HepG2 (cell line): Measurements from ENCODE around the gene PCDH11X. TPM values are rescaled to one million over a fixed set of nuclear protein-coding genes. Genes with fewer than 3 reads are reported as not detected.
"Not testable (repeated sequence)": the region's sequence is repeated elsewhere in the genome, so short reads cannot be mapped to it uniquely, and the experiment has no call there.

Experiments
- ATAC-seq: fragments of 200-7000 bp; cut with Tn5 transposase; 3 replicates; pipeline ENCODE4 v1.9.1; 2020; ENCODE audit warnings: mild to moderate bottlenecking, moderate library complexity
- BruUV-seq: library from RNA; stranded (reverse); fragments of 400-500 nt; replicated peaks from 2 replicates; lab custom pipeline; 2021; lab: Mats Ljungman, UMichigan
- CTCF ChIA-PET: fragments of 300-600 bp; formaldehyde crosslinking; extraction: SDS; loops from one replicate; lab custom pipeline; 2021; ENCODE audit warnings: low total read pairs, inconsistent platforms, low intra/inter-chr PET ratio; lab: Yijun Ruan, JAX
- POLR2A ChIA-PET: fragments of 350-600 bp; sonication (Branson Sonifier 250); formaldehyde crosslinking; loops from one replicate; lab custom pipeline; 2020; ENCODE audit warnings: antibody characterized with exemption, inconsistent platforms; lab: Yijun Ruan, JAX
- DNase-seq: peaks from one replicate; pipeline ENCODE4 v3.0.0-alpha.2; 2015; ENCODE audit warnings: low spot score
- FAIRE-seq: peaks from 3 replicates; lab custom pipeline; 2011; peaks lifted over from hg19 to GRCh38; lab: Jason Lieb, UNC
- H2AFZ ChIP-seq: one replicate; pipeline ENCODE4 v1.6.1; 2011; ENCODE audit warnings: low read length, inconsistent platforms
- H3K27ac ChIP-seq: fragments of 300-600 bp; 3 replicates; pipeline ENCODE4 v1.8.0; 2011; ENCODE audit warnings: mixed run types, mild to moderate bottlenecking, mixed read lengths, low read length, inconsistent platforms; ENCODE audit not compliant: insufficient read depth; ENCODE audit errors: extremely low read length
- H3K27me3 ChIP-seq, 2 experiments: fragments of 200-600 bp in 1 of 2; 2 replicates in 1 of 2; 3 replicates in 1 of 2; pipeline versions ENCODE4 v1.6.0 to v1.8.0; 2011; ENCODE audit warnings: low read length in 2 of 2, mild to moderate bottlenecking in 2 of 2, moderate library complexity in 2 of 2, inconsistent platforms in 1 of 2; ENCODE audit not compliant: insufficient read depth in 2 of 2, control insufficient read depth in 1 of 2
- H3K36me3 ChIP-seq, 2 experiments: fragments of 200-600 bp in 1 of 2; replicated peaks in 1 of 2; 2 replicates in 1 of 2; 3 replicates in 1 of 2; pipeline versions ENCODE4 v1.5.1 to v1.8.0; 2011; ENCODE audit warnings: low read length in 2 of 2, inconsistent platforms in 1 of 2; ENCODE audit not compliant: insufficient read depth in 2 of 2, control insufficient read depth in 1 of 2
- H3K4me1 ChIP-seq: 2 replicates; pipeline ENCODE4 v1.5.1; 2012; ENCODE audit warnings: low read length, inconsistent platforms; ENCODE audit not compliant: insufficient read depth
- H3K4me2 ChIP-seq: 2 replicates; pipeline ENCODE4 v1.6.0; 2011; ENCODE audit warnings: low read depth, low read length, inconsistent platforms
- H3K4me3 ChIP-seq, 3 experiments: fragments of 200-600 bp in 1 of 3; sonication (generic), shearing (Covaris generic) in 1 of 3; replicated peaks in 1 of 3; 2 replicates each; pipeline ENCODE4 v1.5.1; 2011 to 2016; ENCODE audit warnings: low read length in 3 of 3, inconsistent platforms in 2 of 3, low read depth in 2 of 3, mild to moderate bottlenecking in 2 of 3, control low read depth in 1 of 3, mixed read lengths in 1 of 3; ENCODE audit not compliant: insufficient read depth in 1 of 3
- H3K79me2 ChIP-seq: one replicate; pipeline ENCODE4 v1.6.1; 2011; ENCODE audit warnings: low read length, inconsistent platforms; ENCODE audit not compliant: insufficient read depth
- H3K9ac ChIP-seq: 2 replicates; pipeline ENCODE4 v1.6.0; 2011; ENCODE audit warnings: mild to moderate bottlenecking, low read depth, low read length, inconsistent platforms; ENCODE audit not compliant: insufficient read depth
- H3K9me3 ChIP-seq: 2 replicates; pipeline ENCODE4 v1.5.1; 2012; ENCODE audit warnings: mild to moderate bottlenecking, low read length
- H4K20me1 ChIP-seq: 2 replicates; pipeline ENCODE4 v1.6.0; 2011; ENCODE audit warnings: inconsistent platforms, mild to moderate bottlenecking, low read length, moderate library complexity; ENCODE audit not compliant: insufficient read depth
- WGBS: methylation state at CpG from one replicate; pipeline ENCODE4 v1.1.6; 2017; ENCODE audit warnings: low lambda C conversion rate; 5-methylcytosine and 5-hydroxymethylcytosine counted together
- in situ Hi-C: cut with HindIII; loops from 2 replicates; pipeline ENCODE4 v1.10.0; 2017; ENCODE audit warnings: low pct_unique_long_range_greater_than_20kb; ENCODE audit not compliant: extremely low pct_ligation_motif_present
- intact Hi-C: fragments of 100-400 bp; cut with micrococcal nuclease; formaldehyde crosslinking; loops from one replicate; pipeline ENCODE4 v1.10.0; 2022; ENCODE audit not compliant: unreplicated experiment
- polyA plus RNA-seq, 8 experiments: library from polyadenylated mRNA; depleted of rRNA in 3 of 8; stranded (reverse) in 7 of 8; unstranded in 1 of 8; fragments of >200 nt; fragmentation: Illumina TruSeq in 4 of 8; extraction: Trizol in 4 of 8; gene quantifications; 2 replicates each; pipeline versions ENCODE4 v1.2.1 to v1.2.3, GENCODE V29; 2011 to 2016; ENCODE audit warnings: low read depth in 4 of 8, missing spikeins in 1 of 8, mixed read lengths in 1 of 8; ENCODE audit not compliant: insufficient read depth in 1 of 8
- total RNA-seq, 5 experiments: library from RNA; depleted of rRNA; stranded (reverse); fragments of >200 nt; fragmentation: Illumina TruSeq; extraction: Trizol; gene quantifications; 2 replicates each; pipeline ENCODE4 v1.2.3, GENCODE V29; 2016; ENCODE audit warnings: low read depth in 1 of 5

Gene PCDH11X
- total and polyA plus RNA-seq, 2 of the 13 experiments (the other 11 are each of a cell fraction or from before 2014, with no cell fraction given), result not detected

DNA sequence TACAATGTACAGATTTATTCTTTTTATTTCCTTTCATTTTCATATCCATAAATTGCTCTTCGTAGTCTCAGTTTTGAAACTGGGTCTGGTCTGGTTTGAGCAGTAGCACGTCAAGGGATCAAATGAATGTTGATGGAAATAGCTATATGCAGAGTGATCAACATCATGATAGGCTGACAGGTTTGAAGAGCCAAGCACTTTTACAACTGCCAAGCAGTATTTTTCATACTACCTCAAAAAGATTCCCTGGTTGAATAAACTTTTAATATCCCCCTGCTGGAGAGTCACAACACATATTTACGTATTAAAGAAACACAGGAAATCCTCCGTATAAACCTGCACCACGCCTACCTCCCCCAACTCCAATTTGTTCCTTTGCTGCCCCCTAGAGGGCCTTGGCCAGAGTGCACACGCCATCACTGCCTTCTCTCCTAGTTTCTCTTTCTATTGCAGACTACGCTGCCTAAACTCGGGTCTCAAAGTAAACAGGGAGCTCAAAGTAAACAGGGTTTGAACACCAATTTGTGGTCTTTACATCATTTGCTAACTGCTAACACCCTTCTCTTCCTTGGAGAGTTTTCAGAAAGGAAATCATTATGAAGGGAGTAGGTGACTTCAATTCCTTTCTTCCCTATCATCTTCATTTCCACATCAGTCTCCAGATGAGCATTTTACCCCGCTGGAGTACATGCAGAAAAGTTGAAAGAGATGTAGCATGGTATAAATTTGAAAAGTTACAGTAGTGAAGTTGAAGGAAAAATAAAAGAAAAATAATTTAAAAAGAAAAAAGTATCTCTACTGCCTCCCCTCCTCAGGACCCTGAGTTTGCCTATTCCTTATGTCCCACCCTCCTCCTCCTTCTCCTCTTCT is 8.3 kb upstream of the PCDH11X start:
- H3K79me2 ChIP-seq, intact Hi-C loops, H2AFZ ChIP-seq, H3K4me2 ChIP-seq, H3K9me3 ChIP-seq, CTCF ChIA-PET, H3K27ac ChIP-seq, H4K20me1 ChIP-seq, H3K4me1 ChIP-seq, H3K4me3 ChIP-seq, in situ Hi-C loops, H3K9ac ChIP-seq, H3K27me3 ChIP-seq, BruUV-seq, POLR2A ChIA-PET, H3K36me3 ChIP-seq, DNase-seq: not testable (repeated sequence)
- 0% methylated on average over 3 of the region's 9 CpGs for WGBS
- FAIRE-seq (peak; percentile 96), ATAC-seq (peak; percentile 95)

GRCh38 chrX:91773943-91774342 is 5.2 kb upstream of the PCDH11X start:
- H3K9me3 ChIP-seq, BruUV-seq, ATAC-seq, POLR2A ChIA-PET, FAIRE-seq, H3K4me3 ChIP-seq, in situ Hi-C loops, H2AFZ ChIP-seq, H3K27me3 ChIP-seq, intact Hi-C loops, H3K9ac ChIP-seq, H3K4me1 ChIP-seq, H3K36me3 ChIP-seq, H4K20me1 ChIP-seq, H3K79me2 ChIP-seq, H3K27ac ChIP-seq, H3K4me2 ChIP-seq, CTCF ChIA-PET, DNase-seq: not testable (repeated sequence)
- 6% methylated on average over 3 of the region's 3 CpGs for WGBS

GRCh38 chrX:91780008-91780407 is 833 bp downstream of the PCDH11X start:
- in situ Hi-C loops, H3K9ac ChIP-seq, FAIRE-seq, H3K27ac ChIP-seq, H3K4me2 ChIP-seq, H2AFZ ChIP-seq, H4K20me1 ChIP-seq, H3K79me2 ChIP-seq, DNase-seq, CTCF ChIA-PET, H3K36me3 ChIP-seq, POLR2A ChIA-PET, ATAC-seq, H3K9me3 ChIP-seq, intact Hi-C loops, H3K4me3 ChIP-seq, BruUV-seq, H3K27me3 ChIP-seq, H3K4me1 ChIP-seq: not testable (repeated sequence)
- WGBS, result no CpG with 5 or more reads among the region's 17 CpGs

DNA sequence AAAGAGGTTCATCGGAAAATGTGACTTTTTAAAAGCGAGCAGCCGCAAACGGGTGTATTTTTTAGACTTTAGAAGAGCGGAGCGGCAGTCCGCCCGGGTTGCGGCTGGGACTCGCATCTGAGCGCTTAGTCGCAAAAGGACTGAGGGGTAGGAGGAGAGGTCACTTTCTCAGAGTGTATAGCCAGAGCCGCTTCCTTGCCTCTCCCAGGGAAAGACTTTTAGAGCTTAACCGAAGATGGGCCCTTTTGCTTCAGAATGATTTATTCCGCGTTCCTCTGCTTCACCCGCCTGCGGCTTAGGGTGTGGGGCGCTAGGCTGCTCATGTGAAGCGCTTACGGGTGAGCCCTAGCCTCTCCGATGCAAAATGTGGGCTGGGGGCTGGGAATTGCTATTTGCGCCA is 1.5 kb downstream of the PCDH11X start:
- WGBS, result 51% methylated on average over 16 of the region's 23 CpGs
- H3K4me1 ChIP-seq, POLR2A ChIA-PET, H3K79me2 ChIP-seq, H3K36me3 ChIP-seq, H2AFZ ChIP-seq, H4K20me1 ChIP-seq, BruUV-seq, H3K27me3 ChIP-seq, H3K4me2 ChIP-seq, H3K4me3 ChIP-seq, intact Hi-C loops, H3K27ac ChIP-seq, ATAC-seq, in situ Hi-C loops, CTCF ChIA-PET, DNase-seq, H3K9ac ChIP-seq, FAIRE-seq, H3K9me3 ChIP-seq: not testable (repeated sequence)
